HepG2 (cell line): ENCODE measurements around the gene KRT76. TPM values are rescaled to one million over a fixed set of nuclear protein-coding genes. Genes with fewer than 3 reads are reported as not detected.
A peak's percentile ranks its signal among the peaks of the same experiment; 100 is the strongest.

ENCODE experiments used
- FOXC1 ChIP-seq: sonication (generic); formaldehyde crosslinking; IDR thresholded peaks from 2 replicates; pipeline ENCODE4 v1.8.0; 2022; ENCODE audit warnings: mild to moderate bottlenecking, missing genetic modification reagents, borderline replicate concordance
- GATAD2A ChIP-seq: IDR thresholded peaks from 2 replicates; pipeline ENCODE4 v1.6.1; 2016
- HDAC2 ChIP-seq: sonication (generic); formaldehyde crosslinking; IDR thresholded peaks from 2 replicates; pipeline ENCODE4 v1.4.0; 2020; ENCODE audit warnings: missing genetic modification reagents
- HES4 ChIP-seq: sonication (generic); formaldehyde crosslinking; IDR thresholded peaks from 2 replicates; pipeline ENCODE4 v1.9.0; 2021; ENCODE audit warnings: mild to moderate bottlenecking, missing genetic modification reagents, borderline replicate concordance
- KDM2A ChIP-seq: sonication (generic); formaldehyde crosslinking; IDR thresholded peaks from 2 replicates; pipeline ENCODE4 v1.4.0; 2020; ENCODE audit warnings: low read depth, missing genetic modification reagents, borderline replicate concordance
- KLF16 ChIP-seq, 2 experiments: sonication (generic) in 1 of 2; formaldehyde crosslinking in 1 of 2; IDR thresholded peaks; 2 replicates each; pipeline versions ENCODE4 v1.6.1 to v1.8.0; 2016 to 2023; ENCODE audit warnings: missing genetic modification reagents in 2 of 2, missing compliant biosample characterization in 1 of 2
- KMT2B ChIP-seq: IDR thresholded peaks from 2 replicates; pipeline ENCODE4 v1.6.1; 2016; ENCODE audit warnings: missing genetic modification reagents, missing compliant biosample characterization
- MEIS2 ChIP-seq: sonication (generic); formaldehyde crosslinking; IDR thresholded peaks from 2 replicates; pipeline ENCODE4 v1.9.0; 2021; ENCODE audit warnings: mild to moderate bottlenecking, missing genetic modification reagents
- MIER2 ChIP-seq: IDR thresholded peaks from 2 replicates; pipeline ENCODE4 v1.6.1; 2016; ENCODE audit warnings: missing biosample characterization, missing genetic modification reagents
- MIXL1 ChIP-seq: IDR thresholded peaks from 2 replicates; pipeline ENCODE4 v1.6.1; 2016
- NCOA2 ChIP-seq: sonication (generic); formaldehyde crosslinking; IDR thresholded peaks from 2 replicates; pipeline ENCODE4 v1.8.0; 2022; ENCODE audit warnings: inconsistent platforms
- REST ChIP-seq, 2 experiments: IDR thresholded peaks; 2 replicates each; pipeline ENCODE4 v1.6.1; 2011 to 2012; ENCODE audit warnings: low read length in 2 of 2, borderline replicate concordance in 1 of 2, low read depth in 1 of 2, mild to moderate bottlenecking in 1 of 2, moderate library complexity in 1 of 2
- RXRB ChIP-seq: IDR thresholded peaks from 2 replicates; pipeline ENCODE4 v1.6.1; 2016; ENCODE audit warnings: borderline replicate concordance, missing genetic modification reagents, missing compliant biosample characterization
- ZBTB44 ChIP-seq: sonication (generic); formaldehyde crosslinking; IDR thresholded peaks from 2 replicates; pipeline ENCODE4 v1.4.0; 2020; ENCODE audit warnings: missing genetic modification reagents
- ZHX1 ChIP-seq: sonication (generic); formaldehyde crosslinking; IDR thresholded peaks from 2 replicates; pipeline ENCODE4 v1.8.1; 2022; ENCODE audit warnings: low read depth, mild to moderate bottlenecking, missing genetic modification reagents
- ZNF263 ChIP-seq: sonication (generic); formaldehyde crosslinking; IDR thresholded peaks from 2 replicates; pipeline ENCODE4 v1.4.0; 2020; ENCODE audit warnings: missing genetic modification reagents
- ZNF331 ChIP-seq: sonication (generic); formaldehyde crosslinking; IDR thresholded peaks from 2 replicates; pipeline ENCODE4 v1.4.0; 2020; ENCODE audit warnings: missing genetic modification reagents
- ZNF773 ChIP-seq: sonication (generic); formaldehyde crosslinking; IDR thresholded peaks from 2 replicates; pipeline ENCODE4 v1.4.0; 2020; ENCODE audit warnings: missing genetic modification reagents, borderline replicate concordance
- ZNF782 ChIP-seq: sonication (generic); formaldehyde crosslinking; IDR thresholded peaks from 2 replicates; pipeline ENCODE4 v1.4.0; 2020; ENCODE audit warnings: missing genetic modification reagents, mild to moderate bottlenecking, borderline replicate concordance
- ZSCAN30 ChIP-seq: sonication (generic); formaldehyde crosslinking; IDR thresholded peaks from 2 replicates; pipeline ENCODE4 v1.5.0; 2020; ENCODE audit warnings: mild to moderate bottlenecking, missing genetic modification reagents
- polyA plus RNA-seq, 8 experiments: library from polyadenylated mRNA; depleted of rRNA in 3 of 8; stranded (reverse) in 7 of 8; unstranded in 1 of 8; fragments of >200 nt; fragmentation: Illumina TruSeq in 4 of 8; extraction: Trizol in 4 of 8; gene quantifications; 2 replicates each; pipeline versions ENCODE4 v1.2.1 to v1.2.3, GENCODE V29; 2011 to 2016; ENCODE audit warnings: low read depth in 4 of 8, missing spikeins in 1 of 8, mixed read lengths in 1 of 8; ENCODE audit not compliant: insufficient read depth in 1 of 8
- total RNA-seq, 5 experiments: library from RNA; depleted of rRNA; stranded (reverse); fragments of >200 nt; fragmentation: Illumina TruSeq; extraction: Trizol; gene quantifications; 2 replicates each; pipeline ENCODE4 v1.2.3, GENCODE V29; 2016; ENCODE audit warnings: low read depth in 1 of 5
- TF ChIP-seq, protein P1 (sequence below): IDR thresholded peaks from 2 replicates; pipeline ENCODE4 v1.6.1; 2016; ENCODE audit warnings: missing genetic modification reagents, missing compliant biosample characterization

KRT76 gene
- total and polyA plus RNA-seq, 2 of the 13 experiments (the other 11 are each of a cell fraction or from before 2014, with no cell fraction given), result not detected

DNA sequence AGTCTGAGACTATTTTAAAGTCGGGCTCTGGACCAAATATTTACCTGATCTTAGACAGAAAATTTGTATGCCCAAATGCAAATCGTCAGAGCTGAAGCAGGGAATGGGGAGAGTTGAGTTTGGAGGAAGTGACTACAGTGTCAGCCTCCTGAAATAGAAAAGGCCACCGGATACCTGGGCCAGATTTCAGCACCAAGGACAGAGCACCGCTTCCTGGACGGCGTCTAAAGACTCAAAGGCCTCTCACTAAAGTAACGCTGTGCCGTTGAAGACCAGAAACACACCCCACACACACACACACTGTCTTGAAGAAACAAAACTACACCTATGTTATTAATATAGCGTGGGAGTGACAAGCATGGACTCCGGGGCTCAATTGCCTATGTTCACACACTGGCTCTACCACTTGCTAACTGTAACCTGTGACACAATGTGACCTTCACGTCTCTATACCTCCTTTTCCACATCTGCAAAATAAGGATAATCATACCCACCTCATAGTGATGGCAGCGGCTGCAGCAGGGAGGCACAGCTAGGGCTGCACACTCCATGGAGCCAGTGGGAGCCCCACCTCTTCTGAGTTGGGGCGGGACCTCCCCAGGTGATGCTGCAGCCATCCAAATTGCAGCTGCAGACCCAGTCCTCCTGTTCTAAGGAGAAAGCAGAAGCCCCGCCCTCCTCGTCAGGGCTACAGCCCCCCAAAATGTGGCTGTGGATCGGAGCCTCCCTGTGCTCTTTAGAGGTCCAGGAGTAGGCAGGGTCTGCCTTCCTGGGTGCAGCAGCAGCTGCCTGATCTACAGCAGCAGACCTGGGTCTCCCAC, 35.6 kb downstream of the KRT76 start (continued):
- TF ChIP-seq KDM2A, result peak; percentile 43; the same call in 1 of the 2 replicates
- TF ChIP-seq KMT2B (CRISPR knock-in tag), result 0 out of 2 replicates have a peak, but pooled peaks have one; percentile 34
- 0 out of 2 replicates have a peak, but pooled peaks have one; percentile 43 for TF ChIP-seq FOXC1 (CRISPR knock-in tag)
- TF ChIP-seq HES4, result peak; percentile 65; the same call in 1 of the 2 replicates
- TF ChIP-seq ZNF263 (CRISPR knock-in tag), result peak; percentile 38; the same call in 1 of the 2 replicates
- TF ChIP-seq MIXL1 (CRISPR knock-in tag), result 0 out of 2 replicates have a peak, but pooled peaks have one; percentile 30
- TF ChIP-seq KLF16 (CRISPR knock-in tag; IDR thresholded peaks at IDR 0.05), result peak in 1 of 2 experiments; percentile 82; a peak in 1 of 4 replicates
- TF ChIP-seq REST (IDR thresholded peaks at IDR 0.05; ENCODE audit: borderline replicate concordance in 1 of 2, low read depth in 1 of 2, low read length in 2 of 2), result peak; percentile 87 to 100
- peak; percentile 12; the same call in 1 of the 2 replicates for TF ChIP-seq RXRB (CRISPR knock-in tag)
- TF ChIP-seq ZBTB44 (CRISPR knock-in tag), result peak; percentile 77; the same call in 1 of the 2 replicates
- TF ChIP-seq HDAC2, result peak; percentile 36; the same call in 1 of the 2 replicates
- TF ChIP-seq, protein P1, sequence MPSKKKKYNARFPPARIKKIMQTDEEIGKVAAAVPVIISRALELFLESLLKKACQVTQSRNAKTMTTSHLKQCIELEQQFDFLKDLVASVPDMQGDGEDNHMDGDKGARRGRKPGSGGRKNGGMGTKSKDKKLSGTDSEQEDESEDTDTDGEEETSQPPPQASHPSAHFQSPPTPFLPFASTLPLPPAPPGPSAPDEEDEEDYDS (CRISPR knock-in tag), result no peak
- 0 out of 2 replicates have a peak, but pooled peaks have one; percentile 59 for TF ChIP-seq ZSCAN30
- peak; percentile 75; the same call in 1 of the 2 replicates for TF ChIP-seq ZNF773 (CRISPR knock-in tag)
- 0 out of 2 replicates have a peak, but pooled peaks have one; percentile 53 for TF ChIP-seq MEIS2 (CRISPR knock-in tag)
- TF ChIP-seq MIER2 (CRISPR knock-in tag), result peak; percentile 98
- TF ChIP-seq ZNF331 (CRISPR knock-in tag), result peak; percentile 61; the same call in 1 of the 2 replicates
- TF ChIP-seq GATAD2A (CRISPR knock-in tag), result 0 out of 2 replicates have a peak, but pooled peaks have one; percentile 22
- no peak for TF ChIP-seq ZNF782 (CRISPR knock-in tag)
- peak; percentile 38; the same call in 1 of the 2 replicates for TF ChIP-seq NCOA2
- TF ChIP-seq ZHX1, result no peak
